Measurements from ENCODE around the gene ILKAP. TPM values are rescaled to one million over a fixed set of nuclear protein-coding genes. Genes with fewer than 3 reads are reported as not detected.

The ILKAP gene
- total and polyA plus RNA-seq, 2 donors (not counting 1 experiment from before 2014, with no cell fraction given) = 82.5 to 98.6 TPM

DNA sequence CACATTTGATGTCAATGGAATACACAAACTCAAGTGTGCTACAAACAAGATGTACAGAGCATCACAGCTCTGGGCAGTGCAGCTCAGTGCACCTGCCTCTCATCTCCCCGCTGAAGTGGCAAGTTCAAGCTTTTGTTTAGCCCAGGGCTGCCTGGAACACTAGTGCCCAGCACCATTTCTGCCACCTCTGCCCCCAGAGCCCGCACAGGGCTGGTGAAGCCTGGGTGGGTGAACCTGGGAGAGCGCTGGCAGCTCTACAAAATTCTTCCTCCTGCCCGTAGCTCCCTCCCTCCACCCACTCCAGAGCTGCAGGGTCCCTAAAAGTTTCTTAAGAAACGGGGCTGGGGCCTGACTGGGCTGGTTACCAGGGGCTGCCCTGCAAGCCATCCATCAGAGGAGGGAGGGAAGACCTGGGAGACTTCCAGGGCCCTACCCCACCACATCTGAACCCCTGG, 34.8 kb upstream of the ILKAP start:
- Histone ChIP-seq H3K36me3 (replicated peaks in 1 of 2; ENCODE audit: control extremely low read depth in 1 of 2, control insufficient read depth in 1 of 2, extremely low read depth in 1 of 2, insufficient read depth in 2 of 2, low read length in 1 of 2) (no peaks in the 10 kb centered on the region), H3K9ac (ENCODE audit: low read length) (no peak overlapping the region), H3K4me2 (replicated peaks; ENCODE audit: low read depth, low read length, poor library complexity, severe bottlenecking) (peak overlapping the region; percentile 95), H3K27ac (ENCODE audit: low read length in 2 of 2) (no peak overlapping the region), H3K79me2 (ENCODE audit: control insufficient read depth, insufficient read depth, low read length) (no peaks in the 10 kb centered on the region), H3K4me1 (ENCODE audit: control insufficient read depth in 2 of 2, insufficient read depth in 2 of 2, low read length in 2 of 2) (peaks cover 14 to 19% of the 10 kb centered on the region in 2 donors), H3K9me3 (ENCODE audit: control extremely low read depth in 1 of 3, control insufficient read depth in 2 of 3, insufficient read depth in 1 of 3, low read length in 2 of 3) (peaks cover 0 to 17% (median 0%) of the 10 kb centered on the region in 3 donors), H2AFZ (ENCODE audit: insufficient read depth, low read depth, low read length, poor library complexity, severe bottlenecking) (no peak overlapping the region), H3K4me3 (ENCODE audit: control extremely low read depth in 1 of 5, extremely low read depth in 1 of 5, insufficient read depth in 1 of 5, low read depth in 2 of 5, low read length in 4 of 5) (no peak overlapping the region), H3K27me3 (replicated peaks in 1 of 4; ENCODE audit: control extremely low read depth in 1 of 4, control insufficient read depth in 3 of 4, insufficient read depth in 4 of 4, low read length in 3 of 4) (peaks cover 0 to 46% (median 17%) of the 10 kb centered on the region in 4 experiments), H4K20me1 (ENCODE audit: control insufficient read depth, insufficient read depth, low read length, poor library complexity, severe bottlenecking) (peaks cover 5% of the 10 kb centered on the region)
- ChIA-PET CTCF (interaction anchor here (1.1 kb wide), 1 partner anchor 16 kb away, joined by 3 read pairs; no protein-coding TSS in a partner anchor), POLR2A (no interaction called here)
- TF ChIP-seq EZH2 (IDR thresholded peaks at IDR 0.05; ENCODE audit: borderline replicate concordance, insufficient read depth, low read depth, low read length, poor library complexity, severe bottlenecking) = no peak
- TF ChIP-seq, protein P1, sequence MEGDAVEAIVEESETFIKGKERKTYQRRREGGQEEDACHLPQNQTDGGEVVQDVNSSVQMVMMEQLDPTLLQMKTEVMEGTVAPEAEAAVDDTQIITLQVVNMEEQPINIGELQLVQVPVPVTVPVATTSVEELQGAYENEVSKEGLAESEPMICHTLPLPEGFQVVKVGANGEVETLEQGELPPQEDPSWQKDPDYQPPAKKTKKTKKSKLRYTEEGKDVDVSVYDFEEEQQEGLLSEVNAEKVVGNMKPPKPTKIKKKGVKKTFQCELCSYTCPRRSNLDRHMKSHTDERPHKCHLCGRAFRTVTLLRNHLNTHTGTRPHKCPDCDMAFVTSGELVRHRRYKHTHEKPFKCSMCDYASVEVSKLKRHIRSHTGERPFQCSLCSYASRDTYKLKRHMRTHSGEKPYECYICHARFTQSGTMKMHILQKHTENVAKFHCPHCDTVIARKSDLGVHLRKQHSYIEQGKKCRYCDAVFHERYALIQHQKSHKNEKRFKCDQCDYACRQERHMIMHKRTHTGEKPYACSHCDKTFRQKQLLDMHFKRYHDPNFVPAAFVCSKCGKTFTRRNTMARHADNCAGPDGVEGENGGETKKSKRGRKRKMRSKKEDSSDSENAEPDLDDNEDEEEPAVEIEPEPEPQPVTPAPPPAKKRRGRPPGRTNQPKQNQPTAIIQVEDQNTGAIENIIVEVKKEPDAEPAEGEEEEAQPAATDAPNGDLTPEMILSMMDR (IDR thresholded peaks at IDR 0.05) = no peak
- DNase-seq (peak; percentile 14), ATAC-seq (ENCODE audit: low read depth) (no peak)
- H3K9me3 Mint-ChIP-seq (ENCODE audit: insufficient read depth) = no peaks in the 10 kb centered on the region
- 74% methylated on average over 4 of the region's 5 CpGs for WGBS (ENCODE audit: insufficient coverage)
- H3K4me1 Mint-ChIP-seq = peaks cover 25% of the 10 kb centered on the region
- H3K27me3 Mint-ChIP-seq = peaks cover 21% of the 10 kb centered on the region
- intact Hi-C loops (cut with micrococcal nuclease) = loop anchor here (2.0 to 5.0 kb wide), 2 partner anchors 84 to 272 kb away; partner anchors contain the start of genes TRAF3IP1 and UBE2F
- H3K4me3 Mint-ChIP-seq = peak overlapping the region; percentile 74
- peak overlapping the region; percentile 26 for H3K27ac Mint-ChIP-seq

DNA sequence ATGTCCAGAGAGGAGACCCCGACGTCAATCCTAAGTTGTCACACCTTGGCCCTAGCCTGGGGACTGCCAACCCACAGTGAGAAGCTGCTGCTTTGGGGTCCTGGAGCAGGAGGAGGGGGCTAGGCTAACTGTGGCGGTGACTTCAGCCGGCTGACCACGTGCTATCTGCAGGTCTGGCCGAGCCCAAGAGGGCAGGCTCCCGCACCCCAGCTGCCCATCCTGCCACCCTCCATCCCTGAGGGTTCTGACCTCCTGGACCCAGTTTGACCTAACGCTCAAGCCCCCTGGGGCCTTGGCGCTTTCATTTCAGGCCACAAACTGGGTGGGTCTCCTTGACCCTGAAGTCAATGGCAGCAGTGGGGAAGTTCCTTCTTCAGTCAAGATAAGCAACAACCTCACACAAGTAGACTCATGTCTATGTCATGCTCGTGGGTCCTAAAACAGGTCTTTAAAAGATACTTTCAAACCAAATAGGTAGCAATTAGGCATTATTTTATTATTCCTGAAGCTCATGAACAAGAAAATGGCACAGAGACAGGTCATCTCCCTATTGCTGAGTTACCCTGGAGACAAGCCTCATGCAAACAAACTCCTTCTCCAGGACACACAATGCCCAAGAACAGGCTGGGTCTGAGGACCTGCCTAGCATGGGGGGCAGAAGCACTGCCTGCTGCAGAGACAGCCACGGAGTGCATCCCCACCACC, 34.1 kb upstream of the ILKAP start:
- Histone ChIP-seq H3K27ac (ENCODE audit: low read length in 2 of 2) (no peak overlapping the region), H4K20me1 (ENCODE audit: control insufficient read depth, insufficient read depth, low read length, poor library complexity, severe bottlenecking) (peaks cover 5% of the 10 kb centered on the region), H3K4me3 (ENCODE audit: control extremely low read depth in 1 of 5, extremely low read depth in 1 of 5, insufficient read depth in 1 of 5, low read depth in 2 of 5, low read length in 4 of 5) (no peak overlapping the region), H3K27me3 (replicated peaks in 1 of 4; ENCODE audit: control extremely low read depth in 1 of 4, control insufficient read depth in 3 of 4, insufficient read depth in 4 of 4, low read length in 3 of 4) (peaks cover 0 to 46% (median 17%) of the 10 kb centered on the region in 4 experiments), H3K79me2 (ENCODE audit: control insufficient read depth, insufficient read depth, low read length) (no peaks in the 10 kb centered on the region), H3K9me3 (ENCODE audit: control extremely low read depth in 1 of 3, control insufficient read depth in 2 of 3, insufficient read depth in 1 of 3, low read length in 2 of 3) (peaks cover 0 to 17% (median 0%) of the 10 kb centered on the region in 3 donors), H3K4me1 (ENCODE audit: control insufficient read depth in 2 of 2, insufficient read depth in 2 of 2, low read length in 2 of 2) (peaks cover 14 to 19% of the 10 kb centered on the region in 2 donors), H3K9ac (ENCODE audit: low read length) (no peak overlapping the region), H3K36me3 (replicated peaks in 1 of 2; ENCODE audit: control extremely low read depth in 1 of 2, control insufficient read depth in 1 of 2, extremely low read depth in 1 of 2, insufficient read depth in 2 of 2, low read length in 1 of 2) (no peaks in the 10 kb centered on the region), H2AFZ (ENCODE audit: insufficient read depth, low read depth, low read length, poor library complexity, severe bottlenecking) (no peak overlapping the region), H3K4me2 (replicated peaks; ENCODE audit: low read depth, low read length, poor library complexity, severe bottlenecking) (no peak overlapping the region)
- 82% methylated on average over 10 of the region's 11 CpGs for WGBS (ENCODE audit: insufficient coverage)
- Mint-ChIP-seq H3K27me3 (peaks cover 21% of the 10 kb centered on the region), H3K9me3 (ENCODE audit: insufficient read depth) (no peaks in the 10 kb centered on the region), H3K4me3 (peak overlapping the region; percentile 72), H3K27ac (no peak overlapping the region), H3K4me1 (peaks cover 25% of the 10 kb centered on the region)
- CTCF ChIA-PET = no interaction called here
- no peak for ATAC-seq (ENCODE audit: low read depth)
- peak; percentile 21 for DNase-seq
- intact Hi-C loops (cut with micrococcal nuclease) = loop anchor here (2.0 to 5.0 kb wide), 2 partner anchors 85 to 271 kb away; partner anchors contain the start of genes TRAF3IP1 and UBE2F
- TF ChIP-seq, protein P1 (IDR thresholded peaks at IDR 0.05) = no peak
- TF ChIP-seq EZH2 (IDR thresholded peaks at IDR 0.05; ENCODE audit: borderline replicate concordance, insufficient read depth, low read depth, low read length, poor library complexity, severe bottlenecking) = no peak
- POLR2A ChIA-PET = no interaction called here
